Activated CD4-positive, alpha-beta memory T cell treated with anti-CD3 and anti-CD28 coated beads for 36 hours (primary cell): ENCODE data around the gene PTPRN2. TPM values are rescaled to one million over a fixed set of nuclear protein-coding genes. Genes with fewer than 3 reads are reported as not detected.

Experiments used
- CTCF ChIA-PET: fragments of 350-600 bp; sonication (Branson Sonifier 250); formaldehyde crosslinking; loops from one replicate; lab custom pipeline; 2021; ENCODE audit warnings: antibody characterized with exemption, inconsistent platforms; lab: Charles Lee
- POLR2A ChIA-PET: fragments of 350-600 bp; sonication (Branson Sonifier 250); formaldehyde crosslinking; loops from one replicate; lab custom pipeline; 2021; ENCODE audit warnings: antibody characterized with exemption; lab: Charles Lee
- DNase-seq: peaks from one replicate; pipeline ENCODE4 v3.0.0-alpha.2; 2020
- H3K27ac Mint-ChIP-seq: one replicate; pipeline ENCODE4 v1.8.0; 2021; ENCODE audit warnings: mixed read lengths
- H3K27me3 Mint-ChIP-seq: one replicate; pipeline ENCODE4 v1.8.0; 2021; ENCODE audit warnings: mixed read lengths
- H3K36me3 Mint-ChIP-seq: one replicate; pipeline ENCODE4 v1.8.0; 2021; ENCODE audit warnings: mixed read lengths
- H3K4me1 Mint-ChIP-seq: one replicate; pipeline ENCODE4 v1.8.0; 2021; ENCODE audit warnings: low read depth, mixed read lengths
- H3K4me3 Mint-ChIP-seq: one replicate; pipeline ENCODE4 v1.8.0; 2021; ENCODE audit warnings: mild to moderate bottlenecking, mixed read lengths
- H3K9me3 Mint-ChIP-seq: one replicate; pipeline ENCODE4 v1.8.0; 2021; ENCODE audit warnings: mixed read lengths
- intact Hi-C: fragments of 100-400 bp; cut with micrococcal nuclease; formaldehyde crosslinking; loops from one replicate; pipeline ENCODE4 v1.15.1; 2023
- total RNA-seq, 2 experiments: library from RNA; stranded (reverse); gene quantifications; one replicate each; pipeline ENCODE4 v1.2.3, GENCODE V29; 2021

The PTPRN2 gene
- total RNA-seq, 2 experiments from 2014 or later, result 0.51 to 0.64 TPM

GRCh38 chr7:158583810-158584209 is 3.8 kb downstream of the PTPRN2 start:
- DNase-seq, result no peak
- CTCF ChIA-PET, result no interaction called here
- Mint-ChIP-seq H3K9me3 (peaks cover 21% of the 10 kb centered on the region), H3K4me1 (peaks cover 10% of the 10 kb centered on the region), H3K27me3 (peaks cover 46% of the 10 kb centered on the region), H3K4me3 (no peak overlapping the region), H3K27ac (no peak overlapping the region), H3K36me3 (peaks cover 4% of the 10 kb centered on the region)
- intact Hi-C loops, result no loop called here
- POLR2A ChIA-PET, result no interaction called here

- H3K27me3 Mint-ChIP-seq, result peaks cover 43% of the 10 kb centered on the region
- peaks cover 8% of the 10 kb centered on the region for H3K4me1 Mint-ChIP-seq
- DNase-seq, result no peak
- CTCF ChIA-PET, result no interaction called here
- POLR2A ChIA-PET, result no interaction called here
- H3K27ac Mint-ChIP-seq, result no peak overlapping the region
- no peak overlapping the region for H3K4me3 Mint-ChIP-seq
- peaks cover 21% of the 10 kb centered on the region for H3K9me3 Mint-ChIP-seq
- intact Hi-C loops, result no loop called here
- H3K36me3 Mint-ChIP-seq, result peaks cover 4% of the 10 kb centered on the region
These were observed 4.5 kb downstream of the PTPRN2 start for GRCh38 chr7:158583143-158583542.

GRCh38 chr7:158582089-158582456 is 5.5 kb downstream of the PTPRN2 start:
- H3K9me3 Mint-ChIP-seq, result peaks cover 21% of the 10 kb centered on the region
- no peak overlapping the region for H3K4me3 Mint-ChIP-seq
- intact Hi-C loops, result no loop called here
- ChIA-PET POLR2A (no interaction called here), CTCF (no interaction called here)
- DNase-seq, result no peak
- peaks cover 4% of the 10 kb centered on the region for H3K36me3 Mint-ChIP-seq
- H3K27me3 Mint-ChIP-seq, result peaks cover 46% of the 10 kb centered on the region
- H3K4me1 Mint-ChIP-seq, result peaks cover 8% of the 10 kb centered on the region
- H3K27ac Mint-ChIP-seq, result no peak overlapping the region

- Mint-ChIP-seq H3K4me1 (peaks cover 8% of the 10 kb centered on the region), H3K36me3 (peaks cover 4% of the 10 kb centered on the region), H3K27me3 (peaks cover 46% of the 10 kb centered on the region), H3K27ac (no peak overlapping the region), H3K9me3 (peaks cover 21% of the 10 kb centered on the region), H3K4me3 (no peak overlapping the region)
- intact Hi-C loops, result no loop called here
- CTCF ChIA-PET, result no interaction called here
- no peak for DNase-seq
- POLR2A ChIA-PET, result no interaction called here
These were observed 6.1 kb downstream of the PTPRN2 start for GRCh38 chr7:158581440-158582088.

- peaks cover 32% of the 10 kb centered on the region for H3K27me3 Mint-ChIP-seq
- ChIA-PET POLR2A (no interaction called here), CTCF (no interaction called here)
- no peak for DNase-seq
- H3K4me3 Mint-ChIP-seq, result no peak overlapping the region
- peaks cover 2% of the 10 kb centered on the region for H3K36me3 Mint-ChIP-seq
- peaks cover 21% of the 10 kb centered on the region for H3K9me3 Mint-ChIP-seq
- intact Hi-C loops, result no loop called here
- no peaks in the 10 kb centered on the region for H3K4me1 Mint-ChIP-seq
- H3K27ac Mint-ChIP-seq, result no peak overlapping the region
These were observed 7.7 kb downstream of the PTPRN2 start for GRCh38 chr7:158579662-158580646.

GRCh38 chr7:158576050-158576762 is 11.4 kb downstream of the PTPRN2 start:
- intact Hi-C loops, result no loop called here
- Mint-ChIP-seq H3K36me3 (peaks cover 2% of the 10 kb centered on the region), H3K4me1 (no peaks in the 10 kb centered on the region), H3K9me3 (peaks cover 21% of the 10 kb centered on the region), H3K4me3 (no peak overlapping the region), H3K27ac (no peak overlapping the region), H3K27me3 (peaks cover 13% of the 10 kb centered on the region)
- ChIA-PET CTCF (no interaction called here), POLR2A (no interaction called here)
- no peak for DNase-seq

GRCh38 chr7:158574308-158575036 is 13.2 kb downstream of the PTPRN2 start:
- Mint-ChIP-seq H3K9me3 (peaks cover 3% of the 10 kb centered on the region), H3K27me3 (peaks cover 14% of the 10 kb centered on the region), H3K4me1 (no peaks in the 10 kb centered on the region), H3K27ac (no peak overlapping the region), H3K36me3 (no peaks in the 10 kb centered on the region), H3K4me3 (no peak overlapping the region)
- intact Hi-C loops, result no loop called here
- ChIA-PET CTCF (no interaction called here), POLR2A (no interaction called here)
- DNase-seq, result no peak

GRCh38 chr7:158573310-158573709 is 14.3 kb downstream of the PTPRN2 start:
- Mint-ChIP-seq H3K27me3 (peaks cover 20% of the 10 kb centered on the region), H3K9me3 (no peaks in the 10 kb centered on the region), H3K4me1 (no peaks in the 10 kb centered on the region), H3K36me3 (no peaks in the 10 kb centered on the region), H3K27ac (no peak overlapping the region), H3K4me3 (no peak overlapping the region)
- DNase-seq, result no peak
- intact Hi-C loops, result no loop called here
- ChIA-PET CTCF (no interaction called here), POLR2A (no interaction called here)

GRCh38 chr7:158572000-158572828 is 15.4 kb downstream of the PTPRN2 start:
- ChIA-PET CTCF (no interaction called here), POLR2A (no interaction called here)
- Mint-ChIP-seq H3K4me1 (no peaks in the 10 kb centered on the region), H3K36me3 (no peaks in the 10 kb centered on the region), H3K27me3 (peaks cover 24% of the 10 kb centered on the region), H3K27ac (no peak overlapping the region), H3K9me3 (no peaks in the 10 kb centered on the region), H3K4me3 (no peak overlapping the region)
- intact Hi-C loops, result no loop called here
- DNase-seq, result no peak

- H3K4me3 Mint-ChIP-seq, result no peak overlapping the region
- no peaks in the 10 kb centered on the region for H3K4me1 Mint-ChIP-seq
- H3K9me3 Mint-ChIP-seq, result no peaks in the 10 kb centered on the region
- intact Hi-C loops, result no loop called here
- DNase-seq, result no peak
- CTCF ChIA-PET, result no interaction called here
- no peaks in the 10 kb centered on the region for H3K36me3 Mint-ChIP-seq
- peaks cover 24% of the 10 kb centered on the region for H3K27me3 Mint-ChIP-seq
- H3K27ac Mint-ChIP-seq, result no peak overlapping the region
- POLR2A ChIA-PET, result no interaction called here
These were observed 17.0 kb downstream of the PTPRN2 start for GRCh38 chr7:158570449-158571170.

GRCh38 chr7:158569858-158570323 is 17.7 kb downstream of the PTPRN2 start:
- Mint-ChIP-seq H3K4me3 (no peak overlapping the region), H3K4me1 (no peaks in the 10 kb centered on the region), H3K9me3 (no peaks in the 10 kb centered on the region), H3K27me3 (peaks cover 25% of the 10 kb centered on the region), H3K36me3 (no peaks in the 10 kb centered on the region), H3K27ac (no peak overlapping the region)
- intact Hi-C loops, result no loop called here
- ChIA-PET CTCF (no interaction called here), POLR2A (no interaction called here)
- no peak for DNase-seq
